GM18508 (cell line): ENCODE results near the gene NKIRAS1.

Source experiments
- ATAC-seq: cut with Tn5 transposase; IDR thresholded peaks from one replicate; pipeline ENCODE4 v1.9.1; 2021; ENCODE audit warnings: moderate number of reproducible peaks; ENCODE audit not compliant: insufficient read depth, unreplicated experiment

NKIRAS1 gene

DNA sequence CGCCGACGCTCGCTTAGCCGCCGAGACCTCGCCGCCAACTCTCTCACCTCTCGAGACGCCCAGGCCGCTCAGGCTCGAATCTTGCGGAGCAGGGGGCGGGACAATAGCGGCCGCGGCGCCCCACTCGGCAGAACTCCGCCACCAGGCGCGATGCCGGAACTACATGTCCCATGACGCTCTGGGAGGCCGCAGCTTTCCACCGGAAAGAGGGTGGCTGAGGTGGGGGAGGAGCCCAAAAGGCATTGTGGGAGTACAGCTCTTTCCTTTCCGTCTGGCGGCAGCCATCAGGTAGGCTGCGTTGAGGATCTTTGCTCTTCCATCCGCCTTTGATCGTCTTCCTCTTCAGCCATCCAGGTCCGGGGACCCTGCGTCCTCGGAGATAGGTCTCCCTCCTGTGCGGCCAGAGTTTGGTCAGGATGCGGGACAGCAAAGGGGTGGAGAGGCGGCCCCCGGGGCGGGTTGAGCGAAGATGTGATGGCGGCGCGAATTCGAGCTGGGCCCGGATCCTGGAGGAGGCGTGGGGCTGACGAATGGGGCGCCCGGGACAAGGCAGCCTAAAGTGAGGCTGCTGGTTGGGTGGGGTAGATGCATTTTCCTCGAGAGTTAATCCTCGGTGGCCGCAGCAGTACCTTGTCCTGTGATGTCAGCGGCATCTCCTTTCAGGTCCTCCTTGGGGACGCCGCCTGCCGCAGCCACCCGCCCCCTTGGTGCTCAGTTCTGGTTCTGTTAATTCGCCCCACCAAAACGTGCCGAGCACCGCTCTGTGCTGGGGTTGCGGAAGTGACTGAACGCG, at the start of gene NKIRAS1, which contains the start of gene RPL15:
NKIRAS1 (minus strand) TSS at position 105 of the 793 bp plus-strand sequence. CDS start 6,086 bp downstream, outside the sequence.
RPL15 (plus strand) TSS at position 247 of the 793 bp plus-strand sequence. CDS start 728 bp downstream, outside the sequence.
- peak; percentile 86 for ATAC-seq

DNA sequence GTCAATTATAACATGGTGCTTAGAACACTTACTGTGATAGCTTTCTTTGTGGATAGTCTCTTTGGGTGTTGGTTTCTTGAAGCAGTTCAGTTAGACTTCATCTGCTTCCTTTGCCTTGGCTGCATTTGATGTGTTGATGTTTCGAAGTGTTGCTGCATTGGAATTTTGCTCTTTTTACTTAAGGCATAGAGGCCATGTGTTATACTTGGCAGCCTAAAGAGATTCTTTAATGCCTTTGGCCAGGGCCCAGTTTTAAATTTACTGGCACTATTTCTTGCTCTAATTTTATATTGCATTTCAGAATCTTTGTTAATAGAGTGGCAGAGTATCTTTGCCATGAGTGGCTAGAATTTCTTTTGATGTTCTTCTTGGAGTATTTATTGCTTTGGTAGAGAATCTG, 49.5 kb upstream of the NKIRAS1 start:
- no peak for ATAC-seq

DNA sequence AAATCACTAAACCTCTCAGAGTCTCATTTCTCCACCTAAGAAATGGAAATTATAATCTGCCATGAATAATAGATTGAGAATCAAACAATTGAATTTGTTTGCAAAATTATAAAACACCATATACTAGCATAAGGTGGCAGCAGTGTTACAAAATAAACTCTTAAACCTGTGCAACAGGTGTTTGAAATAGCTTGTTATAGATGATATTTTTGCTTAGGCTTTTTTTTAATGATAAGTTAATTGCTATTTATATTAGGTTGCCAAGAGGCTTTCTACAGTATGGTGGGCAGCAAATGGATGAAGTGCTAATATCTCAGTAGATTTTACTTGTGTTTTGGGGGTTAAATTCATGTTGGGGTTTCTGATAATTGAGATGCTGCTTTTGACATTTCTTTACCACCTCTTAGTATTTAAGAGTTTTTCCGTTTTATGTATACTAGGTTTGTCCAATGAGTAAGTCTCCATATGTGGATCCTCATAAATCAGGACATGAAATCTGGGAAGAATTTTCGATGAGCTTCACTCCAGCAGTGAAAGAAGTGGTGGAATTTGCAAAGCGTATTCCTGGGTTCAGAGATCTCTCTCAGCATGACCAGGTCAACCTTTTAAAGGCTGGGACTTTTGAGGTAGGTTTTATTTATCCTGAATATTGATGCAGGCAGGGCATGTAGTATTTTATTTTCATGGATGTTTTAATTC, 47.9 kb upstream of the NKIRAS1 start:
- no peak for ATAC-seq

DNA sequence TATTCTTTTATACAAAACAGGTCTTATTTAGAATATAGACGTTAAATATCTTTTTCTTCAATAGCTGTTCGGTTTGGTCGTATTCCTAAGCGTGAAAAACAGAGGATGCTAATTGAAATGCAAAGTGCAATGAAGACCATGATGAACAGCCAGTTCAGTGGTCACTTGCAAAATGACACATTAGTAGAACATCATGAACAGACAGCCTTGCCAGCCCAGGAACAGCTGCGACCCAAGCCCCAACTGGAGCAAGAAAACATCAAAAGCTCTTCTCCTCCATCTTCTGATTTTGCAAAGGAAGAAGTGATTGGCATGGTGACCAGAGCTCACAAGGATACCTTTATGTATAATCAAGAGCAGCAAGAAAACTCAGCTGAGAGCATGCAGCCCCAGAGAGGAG, 45.1 kb upstream of the NKIRAS1 start:
- ATAC-seq, result no peak

DNA sequence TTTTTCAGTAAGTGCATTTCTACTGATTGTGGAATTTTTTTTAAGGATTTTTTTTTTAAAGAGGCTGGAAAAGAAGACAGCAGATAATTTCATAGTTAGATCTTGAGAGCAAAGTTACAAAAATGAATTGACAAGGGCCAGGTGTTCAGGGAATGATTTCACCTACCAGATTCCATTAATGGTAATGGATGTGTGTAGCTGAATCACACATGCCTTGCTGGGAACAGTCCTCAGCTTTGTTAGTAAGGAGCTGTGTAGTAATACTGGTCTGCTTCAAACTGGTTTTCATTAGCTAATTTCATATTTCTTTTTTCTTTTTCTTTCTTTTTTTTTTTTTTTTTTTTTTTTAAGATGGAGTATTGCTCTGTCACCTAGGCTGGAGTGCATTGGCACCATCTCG, 44.3 kb upstream of the NKIRAS1 start:
- ATAC-seq, result no peak

DNA sequence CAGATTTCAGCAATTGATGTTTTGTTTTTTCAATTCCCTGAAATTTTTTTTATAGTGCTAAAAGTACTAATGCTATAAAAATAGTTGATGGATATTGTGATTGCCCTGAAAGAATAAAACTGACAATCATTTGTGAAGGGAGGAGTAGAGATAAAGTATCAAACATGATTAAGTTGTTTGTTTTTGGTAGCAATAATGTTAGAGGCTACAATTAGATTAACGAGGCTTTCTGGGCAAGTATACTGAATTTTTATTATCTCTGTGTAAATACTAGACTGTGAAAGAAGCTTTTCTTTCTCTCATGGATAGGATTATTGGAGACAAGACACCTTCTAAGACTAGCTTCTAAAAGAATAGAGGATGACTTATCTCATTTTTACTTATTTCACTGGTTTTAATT, 43.9 kb upstream of the NKIRAS1 start:
- no peak for ATAC-seq

DNA sequence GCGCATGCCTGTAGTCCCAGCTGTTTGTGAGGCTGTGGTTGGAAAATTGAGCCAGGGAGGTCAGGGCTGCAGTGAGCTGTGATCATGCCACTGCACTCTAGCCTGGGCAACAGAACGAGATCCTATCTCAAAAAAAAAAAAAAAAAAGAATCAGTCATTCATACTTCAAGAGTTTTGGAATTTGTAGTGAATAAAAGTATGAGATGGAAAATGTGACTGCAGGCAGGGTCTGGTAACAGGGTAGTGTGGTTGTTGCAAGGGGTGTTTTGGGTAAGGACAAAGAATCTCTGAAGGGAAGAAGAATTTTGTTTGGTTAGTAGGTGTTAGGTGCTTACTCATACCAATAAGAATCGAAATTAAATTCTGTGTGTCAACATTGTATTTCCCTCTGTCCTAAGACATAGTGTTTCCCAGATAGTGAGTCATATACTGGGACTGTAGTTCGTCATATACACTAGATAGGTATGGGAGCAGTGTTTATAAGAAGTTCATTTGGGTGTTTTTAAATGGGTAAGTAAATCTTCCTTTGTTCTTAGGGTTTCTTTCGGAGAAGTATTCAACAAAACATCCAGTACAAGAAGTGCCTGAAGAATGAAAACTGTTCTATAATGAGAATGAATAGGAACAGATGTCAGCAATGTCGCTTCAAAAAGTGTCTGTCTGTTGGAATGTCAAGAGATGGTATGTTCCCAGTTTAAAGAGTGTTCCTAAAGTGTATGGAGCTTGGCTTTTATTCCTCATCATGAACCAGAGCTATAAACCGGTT, 42.5 kb upstream of the NKIRAS1 start:
- ATAC-seq, result no peak

DNA sequence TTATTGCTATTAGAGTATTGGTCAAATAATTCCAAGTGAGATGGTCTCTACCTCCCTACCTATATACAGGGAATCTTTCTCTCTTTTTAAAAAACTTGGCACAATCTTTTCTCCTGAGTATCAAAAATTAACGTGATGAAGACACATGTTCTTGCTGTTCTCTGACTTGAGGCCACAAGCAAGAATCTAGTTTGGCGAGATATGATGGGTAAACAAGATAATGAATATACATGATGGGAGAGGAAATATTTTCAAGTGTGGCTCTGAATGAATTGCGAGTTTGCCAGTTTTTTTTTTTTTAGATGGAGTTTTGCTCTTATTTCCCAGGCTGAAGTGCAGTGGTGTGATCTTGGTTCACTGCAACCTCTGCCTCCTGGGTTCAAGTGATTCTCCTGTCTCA, 39.9 kb upstream of the NKIRAS1 start:
- no peak for ATAC-seq

DNA sequence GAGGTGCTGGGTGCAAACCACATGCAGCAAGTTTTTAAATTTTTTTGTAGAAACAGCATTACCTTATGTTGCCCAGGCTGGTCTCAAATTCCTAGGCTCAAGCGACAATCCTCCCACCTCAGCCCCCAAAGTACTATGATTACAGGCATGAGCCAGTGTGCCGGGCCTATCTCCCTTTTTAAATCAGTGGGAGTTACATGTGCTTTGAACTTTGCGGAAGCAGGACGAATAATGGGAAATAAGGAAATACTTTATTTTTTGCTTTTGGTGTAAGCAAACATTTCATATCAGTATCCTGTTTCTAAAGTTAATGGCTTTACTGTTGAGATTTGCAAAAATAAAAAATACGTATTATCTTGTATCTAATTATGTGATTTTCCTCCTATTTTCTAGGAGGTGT, 37.4 kb upstream of the NKIRAS1 start:
- ATAC-seq, result no peak

DNA sequence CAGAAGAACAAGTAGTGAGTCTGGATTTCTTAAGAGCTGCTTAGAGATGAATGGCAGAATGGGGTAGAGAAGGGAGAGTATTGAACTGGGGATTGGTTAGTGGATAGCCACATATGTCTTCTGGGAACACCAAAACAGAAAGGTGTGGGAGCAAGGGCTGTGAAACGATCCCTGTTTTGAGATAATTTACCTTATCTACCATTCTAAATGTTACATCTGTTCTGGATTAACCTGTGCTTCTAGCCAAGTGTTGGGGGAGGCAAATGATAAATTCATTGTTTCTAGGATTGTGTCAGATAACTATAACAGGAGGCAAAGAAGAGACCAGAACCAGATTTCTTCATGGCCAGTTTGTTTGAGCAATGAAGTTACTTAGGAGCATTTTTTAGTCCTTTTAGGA, 36.7 kb upstream of the NKIRAS1 start:
- no peak for ATAC-seq

DNA sequence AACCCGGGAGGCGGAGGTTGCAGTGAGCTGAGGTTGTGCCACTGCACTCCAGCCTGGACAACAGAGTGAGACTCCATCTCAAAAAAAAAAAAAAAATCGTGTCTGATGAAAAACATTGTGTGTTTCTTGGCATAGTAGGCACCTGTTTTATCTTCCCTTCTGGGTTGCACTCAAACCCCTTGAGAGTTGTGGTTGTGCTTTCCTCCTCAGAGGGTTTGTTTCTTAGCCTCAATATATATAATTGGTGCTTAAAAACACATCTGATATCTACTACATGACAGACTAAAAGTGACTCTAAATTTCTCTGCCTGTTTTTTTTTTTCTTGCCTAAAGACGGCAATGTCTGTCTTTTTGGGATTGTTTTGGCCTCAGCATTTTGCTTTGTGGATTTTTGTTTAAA, 35.9 kb upstream of the NKIRAS1 start:
- peak; percentile 28 for ATAC-seq

DNA sequence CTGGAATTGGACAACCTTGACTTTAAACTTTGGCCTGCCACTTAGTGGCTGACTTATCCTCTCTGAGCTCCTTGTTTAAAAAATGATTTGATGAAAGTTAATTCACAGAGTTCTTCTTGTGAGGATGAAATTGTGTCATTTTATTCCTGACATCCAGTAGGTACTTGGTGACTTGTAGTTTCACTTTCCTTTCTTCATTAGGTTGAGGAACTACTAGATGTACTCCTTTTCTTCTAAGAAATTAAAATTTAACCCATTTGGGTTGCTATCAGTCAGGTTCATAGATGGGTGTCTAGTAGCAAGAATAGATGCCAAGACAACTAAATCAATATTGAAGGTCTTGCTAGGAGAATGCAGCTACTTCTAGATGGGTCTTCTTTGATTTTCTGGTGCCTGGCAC, 33.5 kb upstream of the NKIRAS1 start:
- peak; percentile 41 for ATAC-seq

DNA sequence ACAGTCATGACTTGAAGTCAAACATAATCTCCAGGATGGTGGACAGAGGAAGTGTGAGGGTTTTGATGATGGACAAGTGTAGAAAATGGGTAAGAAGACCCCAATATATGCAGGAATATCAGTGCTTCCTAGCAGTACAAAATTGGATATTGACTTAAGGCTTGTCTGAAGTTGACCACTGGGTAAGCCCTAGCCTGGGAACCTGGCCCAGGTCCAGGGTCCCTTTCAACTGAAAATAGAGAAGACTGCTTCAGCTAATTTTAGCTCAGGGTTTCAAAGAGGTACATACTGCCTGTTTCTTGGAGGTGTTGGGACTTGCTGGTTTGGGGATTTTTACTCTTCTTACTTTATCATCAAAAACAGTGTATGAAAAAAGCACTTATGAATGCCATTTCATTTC, 33.0 kb upstream of the NKIRAS1 start:
- peak; percentile 6 for ATAC-seq

DNA sequence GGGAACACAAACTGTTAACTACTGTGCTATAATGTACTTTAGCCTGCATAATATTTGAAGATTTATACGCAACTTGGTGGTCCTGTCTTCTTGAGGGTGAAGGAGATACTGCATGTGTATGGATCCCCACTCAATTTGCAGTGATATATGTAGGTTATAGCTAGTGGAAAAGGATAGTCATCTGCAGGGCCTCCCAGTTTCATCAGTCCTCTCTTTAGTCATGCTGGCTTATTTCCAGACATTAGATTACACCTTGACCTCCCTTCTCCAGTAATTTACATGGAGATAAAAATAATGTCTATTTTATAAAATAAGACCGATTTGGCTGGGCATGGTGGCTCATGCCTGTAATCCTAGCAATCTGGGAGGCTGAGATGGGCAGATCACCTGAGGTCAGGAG, 32.0 kb upstream of the NKIRAS1 start:
- ATAC-seq, result no peak

DNA sequence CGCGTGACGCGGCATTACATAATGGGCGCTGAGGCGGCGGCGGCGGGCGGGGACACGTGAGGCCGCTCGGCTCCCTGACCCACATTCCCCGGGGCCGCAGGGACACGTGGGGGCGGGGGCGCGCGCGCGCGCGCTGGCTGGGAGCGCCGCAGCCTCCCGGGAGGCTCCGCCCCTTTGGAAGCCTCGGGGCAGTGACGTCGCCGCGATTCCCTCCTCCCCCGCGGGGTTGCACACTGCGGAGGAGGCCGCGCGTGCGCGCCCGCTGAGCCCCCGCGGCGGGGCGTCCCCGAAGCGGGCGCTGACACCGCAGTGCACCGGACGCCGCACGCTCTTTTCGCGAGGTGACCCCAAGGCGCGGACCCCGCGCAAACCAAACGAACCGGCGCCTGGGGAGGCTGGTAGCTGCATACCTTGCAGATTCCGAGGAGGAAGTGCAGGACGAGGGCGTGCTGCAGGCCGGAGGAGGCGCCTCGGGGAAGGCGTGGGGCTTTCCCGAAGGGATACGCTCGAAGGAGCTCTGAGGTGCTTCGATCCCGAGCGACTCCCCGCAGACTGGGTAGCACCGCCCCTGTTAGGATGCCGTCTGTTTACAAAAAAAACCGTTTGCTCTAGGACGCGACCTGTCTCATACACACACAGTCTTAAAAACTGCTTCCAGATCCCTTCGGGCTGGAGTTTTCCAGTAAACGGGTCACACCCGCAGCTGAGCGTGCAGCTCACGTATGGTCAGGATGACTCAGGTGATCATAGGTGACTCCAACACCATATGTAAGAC, 29.3 kb upstream of the NKIRAS1 start:
- peak; percentile 42 for ATAC-seq

DNA sequence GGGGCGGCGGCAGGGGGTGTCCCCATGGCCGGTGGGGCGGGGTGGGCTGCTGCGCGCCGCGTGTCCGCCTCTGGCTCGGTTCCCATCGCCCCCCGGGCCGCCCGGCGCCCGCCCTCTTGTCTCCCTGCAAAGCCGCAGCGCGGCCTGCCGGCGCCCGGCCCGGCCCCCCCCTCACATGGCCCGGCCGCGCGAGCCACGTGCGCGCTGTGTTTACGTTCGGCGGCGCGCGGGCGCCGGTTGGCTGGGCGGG, 28.8 kb upstream of the NKIRAS1 start:
- no peak for ATAC-seq

DNA sequence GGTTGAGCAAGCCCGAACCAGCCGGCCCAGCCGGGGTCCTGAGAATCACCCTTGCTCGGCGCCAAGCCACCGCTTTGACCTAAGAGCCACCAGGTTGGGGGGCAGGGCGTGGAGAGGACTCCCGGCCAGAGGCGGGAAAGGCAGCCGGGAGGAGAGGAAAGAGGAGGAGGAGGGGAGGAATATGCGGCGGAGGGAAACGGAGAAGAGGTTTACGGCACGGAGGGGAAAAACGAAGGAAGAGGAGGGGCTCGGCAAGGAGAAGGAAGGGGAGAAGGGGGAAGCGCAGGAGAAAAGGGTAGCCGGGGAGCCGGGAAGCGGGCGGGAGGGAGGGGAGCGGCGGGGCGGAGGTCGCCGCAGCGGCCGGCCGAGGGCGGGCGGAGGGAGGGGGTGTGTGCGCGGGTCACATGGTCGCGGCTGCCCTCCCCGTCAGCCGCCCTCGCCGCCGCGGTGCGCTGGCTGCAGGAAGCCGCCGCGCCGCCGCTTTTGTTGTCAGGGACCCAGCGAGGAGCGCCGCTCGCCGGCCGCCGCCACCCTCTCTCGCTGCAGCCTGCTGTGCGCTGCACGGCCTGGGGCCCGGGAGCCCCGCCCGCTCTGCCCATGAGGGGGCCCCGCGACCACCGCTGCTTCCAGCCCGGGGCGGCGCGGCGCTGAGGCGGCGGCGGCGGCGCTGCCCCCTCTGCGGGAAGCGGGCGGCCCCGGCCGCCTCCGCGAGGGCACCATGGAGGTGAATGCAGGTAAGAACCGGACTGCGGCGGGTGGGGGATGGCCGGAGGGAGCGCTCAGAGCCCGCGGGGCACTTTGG, 28.3 kb upstream of the NKIRAS1 start, which contains the start of gene NR1D2:
NR1D2 (plus strand) TSS at position 426 of the 802 bp plus-strand sequence; CDS start at position 719, 293 bp downstream.
- peak; percentile 10 for ATAC-seq

DNA sequence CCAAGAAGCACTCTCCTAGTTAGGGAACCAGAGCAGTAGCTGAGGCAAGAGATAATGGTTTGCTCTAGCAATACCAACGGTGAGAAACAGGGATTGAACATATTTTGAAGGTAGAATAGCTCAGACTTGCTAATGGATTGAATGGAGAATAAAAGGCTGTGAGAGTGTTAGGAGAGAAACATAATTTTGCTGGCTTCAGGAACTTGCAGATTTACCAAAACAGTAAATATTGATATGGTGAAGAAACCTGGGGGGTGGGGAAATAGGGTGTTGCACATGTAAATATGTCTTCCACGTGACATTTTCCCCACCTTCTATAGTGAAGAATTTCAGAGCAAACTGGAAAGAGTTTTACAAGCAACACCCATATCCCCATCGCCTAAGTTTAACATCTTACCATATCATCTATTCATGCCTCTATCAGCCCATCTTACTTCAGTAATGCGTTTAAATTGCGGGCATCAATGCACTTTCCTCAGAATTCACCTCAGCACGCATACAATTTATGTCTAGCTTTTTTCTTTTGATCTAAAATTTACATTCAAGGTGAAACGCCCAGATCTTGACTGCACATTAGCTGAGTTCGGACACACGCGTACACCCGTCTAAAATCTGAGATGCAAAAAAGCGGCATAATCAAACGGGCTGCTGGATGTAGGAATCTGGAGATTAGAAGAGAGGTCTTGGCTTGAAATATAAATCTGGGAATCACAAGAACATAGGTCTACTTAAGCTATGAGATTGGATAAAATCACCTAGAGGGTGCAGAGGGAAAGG, 27.4 kb upstream of the NKIRAS1 start:
- ATAC-seq, result no peak

DNA sequence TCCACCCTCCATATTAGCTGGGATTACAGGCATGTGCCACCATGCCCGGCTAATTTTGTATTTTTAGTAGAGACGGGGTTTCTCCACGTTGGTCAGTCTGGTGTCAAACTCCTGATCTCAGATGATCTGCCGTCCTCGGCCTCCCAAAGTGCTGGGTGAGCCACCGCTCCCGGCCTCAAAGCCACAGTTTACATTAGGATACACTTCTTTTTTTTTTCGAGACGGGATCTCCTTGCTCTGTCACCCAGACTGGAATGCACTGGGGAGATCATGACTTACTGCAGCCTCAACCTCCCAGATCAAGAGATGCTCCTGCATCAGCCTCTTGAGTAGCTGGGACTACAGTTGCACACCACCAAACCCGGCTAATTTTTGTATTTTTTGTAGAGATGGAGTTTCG, 25.8 kb upstream of the NKIRAS1 start:
- no peak for ATAC-seq
